Muscle layer of duodenum (tissue), 2 donors: ENCODE measurements around the gene LINGO3.

Experiments used
- H3K27ac ChIP-seq: one replicate; pipeline ENCODE4 v1.7.0; 2013; ENCODE audit warnings: mild to moderate bottlenecking, low read length
- H3K27me3 ChIP-seq: one replicate; pipeline ENCODE4 v1.7.0; 2013; ENCODE audit warnings: low read depth, mild to moderate bottlenecking, control low read depth, low read length
- H3K36me3 ChIP-seq, 2 donors: one replicate each; pipeline ENCODE4 v1.7.0; 2013; ENCODE audit warnings: low read length in 2 of 2, control low read depth in 1 of 2, mild to moderate bottlenecking in 1 of 2; ENCODE audit not compliant: insufficient read depth in 2 of 2, control insufficient read depth in 1 of 2
- H3K4me1 ChIP-seq, 2 donors: one replicate each; pipeline ENCODE4 v1.7.0; 2013; ENCODE audit warnings: low read length in 2 of 2, mild to moderate bottlenecking in 2 of 2, control low read depth in 1 of 2, moderate library complexity in 1 of 2; ENCODE audit not compliant: insufficient read depth in 2 of 2, control insufficient read depth in 1 of 2
- H3K4me3 ChIP-seq, 2 donors: one replicate each; pipeline ENCODE4 v1.7.0; 2013; ENCODE audit warnings: low read length in 2 of 2, low read depth in 1 of 2, mild to moderate bottlenecking in 1 of 2
- H3K9me3 ChIP-seq, 2 donors: one replicate each; pipeline ENCODE4 v1.7.0; 2013; ENCODE audit warnings: low read length in 2 of 2, control low read depth in 1 of 2, mild to moderate bottlenecking in 1 of 2; ENCODE audit not compliant: control insufficient read depth in 1 of 2
- donor health status: healthy.

Gene LINGO3

DNA sequence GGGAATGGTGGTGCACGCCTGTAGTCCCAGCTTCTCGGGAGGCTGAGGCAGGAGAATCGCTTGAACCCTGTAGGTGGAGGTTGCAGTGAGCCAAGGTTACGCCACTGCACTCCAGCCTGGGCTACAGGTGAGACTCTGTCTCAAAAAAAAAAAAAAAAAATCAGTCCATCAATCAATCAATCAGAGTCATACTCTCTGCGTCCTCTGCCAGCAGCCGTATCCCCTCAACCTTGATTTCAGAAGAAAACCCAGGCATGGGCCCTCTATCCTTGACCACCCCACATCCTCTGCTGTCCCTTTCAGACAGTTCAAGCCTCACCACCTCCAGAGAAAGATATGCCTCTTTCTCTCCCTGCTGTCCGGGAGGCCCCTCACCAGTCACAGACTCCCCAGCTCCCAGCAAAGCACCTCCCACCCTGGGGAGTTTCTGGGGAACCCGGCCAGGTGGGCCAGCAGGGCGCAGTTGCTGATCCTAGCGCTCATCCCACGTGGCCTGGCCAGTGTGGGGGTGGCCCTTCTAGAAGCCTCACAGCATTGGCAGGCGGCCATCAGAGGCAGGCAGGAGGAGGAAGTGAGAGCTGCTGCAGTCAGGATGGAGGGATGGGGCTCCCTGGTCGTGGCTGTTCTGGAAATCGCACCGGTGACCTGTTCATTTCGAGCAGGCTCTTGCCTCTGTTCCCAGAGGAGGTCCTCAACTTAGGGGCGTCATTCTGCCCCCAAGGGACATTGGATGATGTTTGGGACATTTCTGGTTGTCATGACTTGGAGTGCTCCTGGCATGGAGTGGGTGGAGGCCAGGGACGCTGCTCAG is 41.6 kb downstream of the LINGO3 start:
- no peak overlapping the region for H3K27ac ChIP-seq
- peaks cover 0 to 1% of the 10 kb centered on the region in 2 donors for H3K36me3 ChIP-seq
- H3K4me1 ChIP-seq: peaks cover 0 to 14% of the 10 kb centered on the region in 2 donors
- no peaks in the 10 kb centered on the region for H3K27me3 ChIP-seq
- no peaks in the 10 kb centered on the region for H3K9me3 ChIP-seq
- peak overlapping the region in 1 of 2 donors; percentile 16 for H3K4me3 ChIP-seq

DNA sequence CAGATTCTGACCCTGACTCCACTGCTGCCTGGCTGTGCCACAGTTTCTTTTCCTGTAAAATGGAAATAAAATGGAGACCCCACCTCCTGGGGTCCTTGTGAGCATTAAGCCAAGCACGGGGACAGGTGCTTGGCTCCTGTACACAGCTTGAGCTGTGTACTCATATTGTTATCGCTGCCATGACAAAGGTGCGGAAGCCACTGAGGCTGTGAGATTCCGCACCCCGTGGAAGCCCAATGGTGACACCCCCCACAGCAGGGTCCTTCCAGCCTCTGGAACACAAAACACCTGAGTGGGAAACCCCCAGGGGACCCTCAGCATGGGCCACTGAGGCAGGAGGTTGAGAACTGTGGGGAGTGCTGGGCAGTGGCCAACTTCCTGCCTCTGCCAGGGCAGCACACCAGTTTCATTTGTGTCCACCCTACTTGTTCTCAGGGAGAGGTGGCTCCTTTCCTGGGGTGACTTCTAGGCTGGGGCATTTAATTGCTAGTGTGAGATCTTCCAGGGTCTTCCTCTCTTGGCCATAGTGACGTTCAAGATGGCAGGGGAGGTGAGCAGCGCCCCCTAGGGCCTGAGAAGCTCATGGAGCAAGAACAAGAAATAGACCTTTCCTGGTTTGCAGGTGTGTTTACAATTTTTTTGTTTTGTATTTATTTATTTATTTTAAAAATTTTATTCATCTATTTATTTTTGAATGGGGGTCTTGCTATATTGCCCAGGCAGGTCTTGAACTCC is 46.3 kb downstream of the LINGO3 start:
- H3K4me3 ChIP-seq: no peak overlapping the region
- peaks cover 0 to 4% of the 10 kb centered on the region in 2 donors for H3K4me1 ChIP-seq
- no peaks in the 10 kb centered on the region for H3K36me3 ChIP-seq
- H3K27ac ChIP-seq: no peak overlapping the region
- no peaks in the 10 kb centered on the region for H3K27me3 ChIP-seq
- H3K9me3 ChIP-seq: no peaks in the 10 kb centered on the region

DNA sequence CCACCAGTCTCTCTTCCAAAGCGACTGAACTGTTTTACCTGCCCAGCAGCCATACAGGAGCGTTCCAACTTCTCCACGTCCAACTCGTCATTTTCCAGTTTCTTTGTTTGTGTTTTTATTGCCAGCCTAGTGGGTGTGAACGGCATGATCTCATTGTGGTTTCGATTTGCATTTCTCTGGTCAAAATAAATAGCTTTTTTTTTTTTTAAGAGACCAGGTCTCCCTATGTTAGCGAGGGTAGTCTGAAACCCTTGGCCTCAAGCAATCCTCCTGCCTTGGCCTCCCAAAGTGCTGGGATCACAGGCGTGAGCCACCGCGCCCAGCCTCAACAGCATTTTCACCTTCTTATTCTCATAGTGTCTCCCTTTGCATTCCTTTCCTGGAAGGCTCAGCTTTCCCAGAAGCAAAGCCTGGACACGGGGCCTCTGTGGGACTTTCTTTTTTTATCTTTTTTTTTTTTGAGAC is 47.6 kb downstream of the LINGO3 start:
- H3K27me3 ChIP-seq: no peaks in the 10 kb centered on the region
- no peaks in the 10 kb centered on the region for H3K9me3 ChIP-seq
- H3K4me3 ChIP-seq: no peak overlapping the region
- no peak overlapping the region for H3K27ac ChIP-seq
- H3K36me3 ChIP-seq: no peaks in the 10 kb centered on the region
- no peaks in the 10 kb centered on the region for H3K4me1 ChIP-seq

DNA sequence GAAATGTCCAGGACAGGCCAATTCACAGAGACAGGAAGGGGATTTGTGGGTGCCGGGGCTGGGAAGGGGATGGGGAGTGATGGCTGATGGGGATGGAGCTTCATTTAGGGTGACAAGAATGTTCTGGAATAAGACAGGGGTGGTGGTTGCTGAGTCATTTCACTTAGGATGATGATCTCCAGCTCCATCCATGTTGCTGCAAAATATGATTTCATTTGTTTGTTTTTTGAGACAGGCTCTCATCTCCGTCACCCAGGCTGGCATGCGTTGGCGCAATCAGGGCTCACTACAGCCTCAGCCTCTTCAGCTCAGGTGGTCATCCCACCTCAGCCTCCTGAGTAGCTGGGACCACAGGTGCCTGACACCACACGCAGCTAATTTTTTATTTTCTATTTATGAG is 48.6 kb downstream of the LINGO3 start:
- H3K9me3 ChIP-seq: no peaks in the 10 kb centered on the region
- H3K4me1 ChIP-seq: no peaks in the 10 kb centered on the region
- H3K36me3 ChIP-seq: no peaks in the 10 kb centered on the region
- H3K27ac ChIP-seq: no peak overlapping the region
- H3K27me3 ChIP-seq: no peaks in the 10 kb centered on the region
- no peak overlapping the region for H3K4me3 ChIP-seq
